K562 (cell line): ENCODE results near the gene TAF1L. TPM values are rescaled to one million over a fixed set of nuclear protein-coding genes. Genes with fewer than 3 reads are reported as not detected.
"Not testable (repeated sequence)": the region's sequence is repeated elsewhere in the genome, so short reads cannot be mapped to it uniquely, and the experiment has no call there.

Source experiments
- ATAC-seq: fragments of 200-7000 bp; cut with Tn5 transposase; 3 replicates; pipeline ENCODE4 v1.9.1; 2020; ENCODE audit warnings: moderate library complexity
- BruUV-seq: library from RNA; stranded (reverse); fragments of 400-500 nt; replicated peaks from 2 replicates; lab custom pipeline; 2021; lab: Mats Ljungman, UMichigan
- CTCF ChIA-PET: fragments of 300-600 bp; formaldehyde crosslinking; extraction: SDS; loops from one replicate; lab custom pipeline; 2021; ENCODE audit warnings: low intra/inter-chr PET ratio; lab: Yijun Ruan, JAX
- POLR2A ChIA-PET: fragments of 300-600, 350-650 bp; sonication (Branson Sonifier 250); formaldehyde crosslinking; extraction: SDS; loops from one replicate; lab custom pipeline; 2021; ENCODE audit warnings: antibody characterized with exemption, inconsistent platforms; lab: Yijun Ruan, JAX
- DNase-seq, 4 experiments: peaks; one replicate each; pipeline versions ENCODE4 v3.0.0 to v3.0.0-alpha.2; 2011 to 2018; ENCODE audit warnings: low spot score in 3 of 4, mixed read lengths in 3 of 4; ENCODE audit errors: extremely low read depth in 1 of 4
- FAIRE-seq: peaks from 2 replicates; lab custom pipeline; 2011; peaks lifted over from hg19 to GRCh38; lab: Jason Lieb, UNC
- H2AFZ ChIP-seq: 2 replicates; pipeline ENCODE4 v1.6.0; 2011; ENCODE audit warnings: low read depth, low read length, control low read depth, inconsistent platforms
- H3K27ac ChIP-seq: fragments of 200-600 bp; 3 replicates; pipeline ENCODE4 v1.8.0; 2011; ENCODE audit warnings: low read depth, mild to moderate bottlenecking, control low read depth, inconsistent platforms, low read length, moderate library complexity, mixed read lengths; ENCODE audit errors: extremely low read depth
- H3K27me3 ChIP-seq, 2 experiments: fragments of 300-600 bp in 1 of 2; 2 replicates in 1 of 2; 3 replicates in 1 of 2; pipeline versions ENCODE4 v1.6.0 to v1.8.0; 2011; ENCODE audit warnings: inconsistent platforms in 2 of 2, low read length in 2 of 2, mild to moderate bottlenecking in 1 of 2, mixed read lengths in 1 of 2, moderate library complexity in 1 of 2; ENCODE audit not compliant: control insufficient read depth in 2 of 2, insufficient read depth in 2 of 2
- H3K36me3 ChIP-seq: fragments of 300-600 bp; 3 replicates; pipeline ENCODE4 v1.8.0; 2011; ENCODE audit warnings: mild to moderate bottlenecking, low read length, inconsistent platforms; ENCODE audit not compliant: control insufficient read depth, insufficient read depth
- H3K4me1 ChIP-seq, 2 experiments: fragments of 200-600 bp in 1 of 2; replicated peaks in 1 of 2; 2 replicates in 1 of 2; 3 replicates in 1 of 2; pipeline versions ENCODE4 v1.5.1 to v1.8.0; 2011; ENCODE audit warnings: inconsistent platforms in 2 of 2, low read length in 2 of 2, mild to moderate bottlenecking in 1 of 2, mixed read lengths in 1 of 2, moderate library complexity in 1 of 2; ENCODE audit not compliant: control insufficient read depth in 2 of 2, insufficient read depth in 2 of 2
- H3K4me2 ChIP-seq: 2 replicates; pipeline ENCODE4 v1.6.1; 2011; ENCODE audit warnings: low read length, control low read depth, inconsistent platforms, mixed read lengths; ENCODE audit not compliant: insufficient read depth
- H3K4me3 ChIP-seq: fragments of 200-600 bp; sonication (generic), shearing (Covaris generic); 2 replicates; pipeline ENCODE4 v1.5.1; 2016; ENCODE audit warnings: control low read depth, inconsistent platforms
- H3K79me2 ChIP-seq: fragments of 200-600 bp; 3 replicates; pipeline ENCODE4 v1.8.0; 2011; ENCODE audit warnings: low read length, inconsistent platforms; ENCODE audit not compliant: control insufficient read depth, insufficient read depth
- H3K9ac ChIP-seq, 2 experiments: 2 replicates each; pipeline versions ENCODE4 v1.6.0 to v1.6.1; 2011; ENCODE audit warnings: low read depth in 2 of 2, low read length in 2 of 2, control low read depth in 1 of 2, inconsistent platforms in 1 of 2, mild to moderate bottlenecking in 1 of 2, mixed read lengths in 1 of 2; ENCODE audit not compliant: insufficient read depth in 1 of 2
- H3K9me1 ChIP-seq: one replicate; pipeline ENCODE4 v1.6.0; 2011; ENCODE audit warnings: inconsistent platforms, mild to moderate bottlenecking, low read length, moderate library complexity; ENCODE audit not compliant: control insufficient read depth, insufficient read depth
- H3K9me3 ChIP-seq: replicated peaks from 2 replicates; pipeline ENCODE4 v1.5.1; 2011; ENCODE audit warnings: low read depth, low read length, inconsistent platforms; ENCODE audit not compliant: control insufficient read depth, insufficient read depth
- H4K20me1 ChIP-seq: replicated peaks from 2 replicates; pipeline ENCODE4 v1.6.1; 2011; ENCODE audit warnings: low read length, inconsistent platforms, mixed read lengths; ENCODE audit not compliant: control insufficient read depth, insufficient read depth
- CBFA2T2 ChIP-seq: fragments of 450-650 bp; conservative IDR thresholded peaks from 2 replicates; pipeline ENCODE4 v1.6.1; 2017; ENCODE audit warnings: mild to moderate bottlenecking
- JUND ChIP-seq, 2 experiments: IDR thresholded peaks; 2 replicates in 1 of 2; 3 replicates in 1 of 2; pipeline ENCODE4 v1.6.1; 2011; ENCODE audit warnings: borderline replicate concordance in 2 of 2, low read depth in 2 of 2, low read length in 2 of 2, improper control_type of control experiment in 1 of 2, missing biosample characterization in 1 of 2, missing genetic modification characterization in 1 of 2, missing genetic modification reagents in 1 of 2
- LEF1 ChIP-seq: fragments of 450-650 bp; IDR thresholded peaks from 2 replicates; pipeline ENCODE4 v1.6.1; 2016; ENCODE audit warnings: mild to moderate bottlenecking
- NCOA4 ChIP-seq: fragments of 450-650 bp; IDR thresholded peaks from 2 replicates; pipeline ENCODE4 v1.6.1; 2018; ENCODE audit warnings: mild to moderate bottlenecking; ENCODE audit not compliant: partially characterized antibody
- RFX1 ChIP-seq: fragments of 450-650 bp; IDR thresholded peaks from 2 replicates; pipeline ENCODE4 v1.6.1; 2016; ENCODE audit warnings: mild to moderate bottlenecking, moderate library complexity
- U2AF2 ChIP-seq: fragments of 200-400 bp; formaldehyde crosslinking; optimal IDR thresholded peaks from 2 replicates; pipeline ENCODE3; 2017; ENCODE audit warnings: low read depth, mild to moderate bottlenecking, low read length
- XRCC4 ChIP-seq: IDR thresholded peaks from one replicate; pipeline ENCODE4 v1.6.1; 2011; ENCODE audit not compliant: insufficient read depth, insufficient read length; ENCODE audit errors: extremely low read depth
- ZBTB11 ChIP-seq, 3 experiments: fragments of 200-800 bp in 1 of 3; fragments of 250-450 bp in 1 of 3; fragments of 450-650 bp in 1 of 3; sonication (Bioruptor Pico) in 1 of 3; sonication (Bioruptor generic) in 1 of 3; formaldehyde crosslinking in 1 of 3; IDR thresholded peaks; 2 replicates each; pipeline versions ENCODE4 v1.6.1 to v1.8.0; 2016 to 2022; ENCODE audit warnings: mild to moderate bottlenecking in 2 of 3, missing genetic modification characterization in 2 of 3, missing compliant biosample characterization in 1 of 3, moderate library complexity in 1 of 3
- WGBS: fragments of 100-300 bp; shearing (Covaris generic); methylation state at CpG from one replicate; pipeline ENCODE4 v1.1.6; 2016; ENCODE audit warnings: low coverage, mixed read lengths; ENCODE audit not compliant: insufficient coverage; ENCODE audit errors: missing lambda C conversion rate; 5-methylcytosine and 5-hydroxymethylcytosine counted together
- in situ Hi-C: fragments of 300-500 bp; cut with MboI; formaldehyde crosslinking; loops from 4 replicates; pipeline ENCODE4 v1.15.0; 2018; ENCODE audit warnings: inconsistent platforms, mixed read lengths
- intact Hi-C: fragments of 100-400 bp; cut with micrococcal nuclease; formaldehyde crosslinking; loops from 2 replicates; pipeline ENCODE4 v1.14.2; 2022
- polyA plus RNA-seq, 8 experiments: library from polyadenylated mRNA; depleted of rRNA in 4 of 8; stranded (reverse) in 5 of 8; unstranded in 3 of 8; fragments of >200 nt; fragmentation: Nextera tagmentation in 2 of 8; fragmentation: Illumina TruSeq in 1 of 8; extraction: Ambion mirVana in 2 of 8; extraction: Trizol in 1 of 8; gene quantifications; 2 replicates each; pipeline versions ENCODE4 v1.2.1 to v1.2.3, GENCODE V29; 2011 to 2014; ENCODE audit warnings: inconsistent platforms in 1 of 8, missing spikeins in 1 of 8
- total RNA-seq, 7 experiments: library from RNA; depleted of rRNA in 6 of 7; stranded (reverse); fragments of >200 nt in 6 of 7; fragmentation: Illumina TruSeq in 2 of 7; extraction: Trizol in 2 of 7; gene quantifications; 2 replicates each; pipeline versions ENCODE4 v1.2.1 to v1.2.3, GENCODE V29; 2011 to 2021; ENCODE audit warnings: low replicate concordance in 1 of 7

The TAF1L gene
- total and polyA plus RNA-seq, 9 of the 15 experiments (the other 6 are each of a cell fraction or from before 2014, with no cell fraction given): 0.01 to 0.04 (median 0.03) TPM; not detected in 3

- intact Hi-C loops, POLR2A ChIA-PET, in situ Hi-C loops, DNase-seq, H3K27ac ChIP-seq, H4K20me1 ChIP-seq, H3K36me3 ChIP-seq, ATAC-seq, H3K9me3 ChIP-seq, H3K27me3 ChIP-seq, H3K4me3 ChIP-seq, H3K9ac ChIP-seq, FAIRE-seq, H3K4me2 ChIP-seq, H3K9me1 ChIP-seq, H2AFZ ChIP-seq, BruUV-seq, H3K4me1 ChIP-seq, CTCF ChIA-PET, H3K79me2 ChIP-seq: not testable (repeated sequence)
- TF ChIP-seq RFX1: peak; percentile 41
- 2% methylated on average over 5 of the region's 5 CpGs for WGBS
These were observed 2.3 kb downstream of the TAF1L start for GRCh38 chr9:32633151-32633550.

GRCh38 chr9:32631991-32632390, 3.5 kb downstream of the TAF1L start:
- peak; percentile 54 for ATAC-seq
- no peaks in the 10 kb centered on the region for H3K9me1 ChIP-seq
- H3K4me2 ChIP-seq: no peak overlapping the region
- DNase-seq: peak in 1 of 4 experiments; percentile 24
- 0 out of 5 replicates have a peak, but pooled peaks cover 0 to 7% of the 10 kb centered on the region in 2 experiments for H3K27me3 ChIP-seq
- H3K9me3 ChIP-seq: no peaks in the 10 kb centered on the region
- in situ Hi-C loops: no loop called here
- no peaks in the 10 kb centered on the region for H3K36me3 ChIP-seq
- no peak overlapping the region for H3K4me3 ChIP-seq
- POLR2A ChIA-PET: interaction anchor here (0.7 kb wide), 1 partner anchor 857 kb away, joined by 3 read pairs; no protein-coding TSS in a partner anchor
- no peak overlapping the region for H3K27ac ChIP-seq
- no peaks in the 10 kb centered on the region for H3K79me2 ChIP-seq
- peak; percentile 77 for FAIRE-seq
- CTCF ChIA-PET: no interaction called here
- H4K20me1 ChIP-seq: no peaks in the 10 kb centered on the region
- H3K9ac ChIP-seq: no peak overlapping the region
- no peak overlapping the region for H2AFZ ChIP-seq
- no TSS peak for BruUV-seq
- no peaks in the 10 kb centered on the region; a peak in 1 of 5 replicates for H3K4me1 ChIP-seq
- intact Hi-C loops: no loop called here
- 0% methylated on average over 7 of the region's 9 CpGs for WGBS
- TF ChIP-seq XRCC4 (no peak), CBFA2T2 (peak; percentile 67), ZBTB11 (CRISPR knock-in tag; IDR thresholded peaks at IDR 0.05) (no peak), NCOA4 (no peak), LEF1 (0 out of 2 replicates have a peak, but pooled peaks have one; percentile 34), U2AF2 (no peak), JUND (IDR thresholded peaks at IDR 0.05; ENCODE audit: borderline replicate concordance, low read depth, low read length) (no peak), JUND (tag; IDR thresholded peaks at IDR 0.05; ENCODE audit: borderline replicate concordance, low read depth, low read length) (peak; percentile 67; the same call in 2 of the 3 replicates)
